IPS DF 4.7 (cell line): ENCODE results near the gene NCOA7.

Experiments used
- DNase-seq: peaks from one replicate; pipeline ENCODE4 v3.0.0-alpha.2; 2013; ENCODE audit warnings: low spot score; ENCODE audit errors: extremely low read depth

The NCOA7 gene

GRCh38 chr6:125790358-125791150, at the start of gene NCOA7:
NCOA7 (plus strand) TSS chr6:125790960; CDS start chr6:125815355, 24,395 bp downstream.
- no peak for DNase-seq

- DNase-seq = no peak
Observed at GRCh38 chr6:125741336-125741735, 49.4 kb upstream of the NCOA7 start.

- DNase-seq = no peak
Observed at GRCh38 chr6:125742024-125742423, 48.7 kb upstream of the NCOA7 start.

GRCh38 chr6:125742464-125743120, 48.2 kb upstream of the NCOA7 start:
- DNase-seq = no peak

GRCh38 chr6:125743604-125744003, 47.2 kb upstream of the NCOA7 start:
- no peak for DNase-seq

GRCh38 chr6:125745281-125746018, 45.3 kb upstream of the NCOA7 start:
- DNase-seq = peak; percentile 79

- no peak for DNase-seq
Observed at GRCh38 chr6:125746019-125746414, 44.7 kb upstream of the NCOA7 start.

- peak; percentile 72 for DNase-seq
Observed at GRCh38 chr6:125746731-125747588, 43.8 kb upstream of the NCOA7 start.

- no peak for DNase-seq
Observed at GRCh38 chr6:125747589-125748405, 43.0 kb upstream of the NCOA7 start.

- no peak for DNase-seq
Observed at GRCh38 chr6:125748406-125749172, 42.2 kb upstream of the NCOA7 start.

GRCh38 chr6:125749173-125749864, 41.4 kb upstream of the NCOA7 start, which contains the start of gene HEY2:
HEY2 (plus strand) TSS chr6:125749632; CDS start chr6:125749777, 145 bp downstream.
- DNase-seq = peak; percentile 58

- no peak for DNase-seq
Observed at GRCh38 chr6:125749865-125750691, 40.7 kb upstream of the NCOA7 start.

- no peak for DNase-seq
Observed at GRCh38 chr6:125750692-125751333, 39.9 kb upstream of the NCOA7 start.

- DNase-seq = no peak
Observed at GRCh38 chr6:125751334-125751916, 39.3 kb upstream of the NCOA7 start.

- DNase-seq = no peak
Observed at GRCh38 chr6:125752773-125753172, 38.0 kb upstream of the NCOA7 start.

GRCh38 chr6:125753218-125753936, 37.4 kb upstream of the NCOA7 start:
- no peak for DNase-seq

- DNase-seq = no peak
Observed at GRCh38 chr6:125753937-125754259, 36.9 kb upstream of the NCOA7 start.
